ENCODE data around the gene RECK.
"Not testable (repeated sequence)": the region's sequence is repeated elsewhere in the genome, so short reads cannot be mapped to it uniquely, and the experiment has no call there.

The RECK gene

DNA sequence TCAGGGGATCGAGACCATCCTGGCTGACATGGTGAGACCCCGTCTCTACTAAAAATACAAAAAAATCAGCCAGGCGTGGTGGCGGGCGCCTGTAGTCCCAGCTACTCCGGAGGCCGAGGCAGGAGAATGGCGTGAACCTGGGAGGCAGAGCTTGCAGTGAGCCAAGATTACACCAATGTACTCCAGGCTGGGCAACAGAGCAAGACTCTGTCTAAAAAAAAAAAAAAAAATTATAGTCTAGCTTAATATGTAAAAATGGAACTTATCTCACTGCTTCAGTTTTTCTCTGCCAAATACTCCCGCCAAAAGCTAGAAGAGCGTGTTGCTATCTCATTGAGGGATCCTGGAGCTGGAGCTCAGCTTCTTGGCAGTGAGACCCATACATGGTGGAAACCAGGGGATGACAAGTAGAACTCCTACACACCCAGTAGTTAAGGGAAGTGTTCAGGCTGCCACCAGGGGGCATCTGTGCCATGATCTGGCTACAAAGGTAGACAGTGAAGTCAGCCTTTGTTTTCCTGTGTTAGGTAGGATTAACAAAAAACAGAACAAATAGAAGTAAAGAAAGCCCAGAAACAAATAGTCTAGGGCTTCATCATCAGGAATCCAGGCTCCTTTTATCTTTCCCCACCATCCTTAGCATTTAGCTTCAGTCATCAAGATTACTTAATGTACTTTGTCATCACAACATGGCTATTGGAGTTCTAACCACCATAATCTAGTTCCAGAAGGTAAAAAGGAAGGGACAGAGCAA is 66.2 kb downstream of the RECK start:
- no peak overlapping the region for H3K4me3 ChIP-seq (ENCODE audit: low read depth, low read length)

DNA sequence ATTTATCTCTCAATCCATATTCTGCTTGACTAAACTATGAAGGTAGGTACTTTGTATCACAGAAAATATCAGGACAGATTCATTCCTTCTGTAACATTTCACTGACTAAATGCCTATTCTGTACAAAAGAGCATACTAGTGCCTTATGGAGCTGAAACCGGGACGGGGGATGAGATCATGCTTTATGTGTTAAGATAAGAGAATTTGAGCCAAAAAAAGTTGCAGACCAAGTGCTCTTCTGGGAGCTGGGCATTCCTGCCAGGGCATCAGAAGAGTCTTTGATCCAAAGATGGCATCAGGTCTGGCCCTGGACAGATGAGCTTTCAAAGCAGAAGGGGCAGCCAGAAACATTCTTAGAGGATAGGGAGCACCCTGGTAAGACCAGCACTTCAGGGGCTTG is 72.4 kb downstream of the RECK start:
- no peak overlapping the region for H3K4me3 ChIP-seq (ENCODE audit: low read depth, low read length)

DNA sequence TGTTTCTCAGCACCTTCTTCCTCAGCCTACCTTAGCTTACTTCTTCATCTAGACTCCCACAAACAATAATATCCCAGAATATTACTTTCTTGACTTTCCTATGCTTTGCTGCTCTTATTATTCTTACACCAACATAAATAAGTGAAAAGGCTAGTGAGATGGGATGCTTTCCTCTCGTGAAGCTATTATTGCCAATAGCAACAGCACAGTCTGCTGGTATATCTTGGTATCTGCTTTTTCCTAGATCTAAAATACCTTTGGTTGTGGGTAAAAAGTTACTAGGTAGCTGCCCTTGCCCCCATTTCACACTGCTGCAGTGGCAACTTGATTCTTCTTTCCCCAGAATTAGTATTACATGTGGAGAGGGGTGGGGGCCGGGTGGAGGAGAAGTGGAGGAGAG is 73.7 kb downstream of the RECK start:
- no peak overlapping the region for H3K4me3 ChIP-seq (ENCODE audit: low read depth, low read length)

DNA sequence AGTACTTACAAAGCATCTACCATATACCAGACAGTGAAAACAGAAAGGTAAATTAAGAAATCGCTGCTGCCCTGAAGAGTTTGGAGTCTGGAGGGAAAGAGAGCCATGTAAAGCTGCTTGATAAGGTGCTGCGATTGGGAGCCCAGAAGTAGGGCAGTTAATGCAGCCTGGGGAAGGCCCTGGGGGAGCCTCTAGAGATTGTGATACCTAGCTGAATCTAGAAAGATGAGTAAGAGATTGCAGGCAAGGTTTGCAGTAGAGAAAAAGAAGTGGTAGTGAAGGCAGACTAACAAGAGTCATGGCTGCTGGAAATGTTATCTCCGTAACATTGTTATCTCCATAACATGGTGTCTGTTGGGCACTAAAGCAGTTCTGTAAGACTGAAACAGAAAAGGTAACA is 75.8 kb downstream of the RECK start:
- H3K4me3 ChIP-seq (ENCODE audit: low read depth, low read length): no peak overlapping the region

DNA sequence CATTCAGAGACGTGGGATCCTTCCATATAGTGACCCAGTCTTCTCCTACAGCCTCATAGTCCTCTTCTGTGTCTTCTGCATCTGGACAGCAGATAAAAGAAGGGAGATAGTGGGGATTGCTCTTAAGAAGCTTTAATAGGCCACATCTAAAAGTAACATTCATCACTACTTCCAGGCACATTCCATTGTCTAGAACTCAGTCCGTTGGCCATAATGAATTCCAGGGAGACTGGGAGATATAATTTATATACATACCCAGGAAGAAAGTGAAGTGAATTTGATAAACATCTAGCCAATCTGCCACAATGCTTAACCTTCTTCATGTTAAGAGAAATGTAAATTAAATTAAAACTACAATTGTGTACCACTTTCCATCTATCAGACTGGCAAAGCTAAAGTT is 77.3 kb downstream of the RECK start:
- H3K4me3 ChIP-seq (ENCODE audit: low read depth, low read length): no peak overlapping the region

DNA sequence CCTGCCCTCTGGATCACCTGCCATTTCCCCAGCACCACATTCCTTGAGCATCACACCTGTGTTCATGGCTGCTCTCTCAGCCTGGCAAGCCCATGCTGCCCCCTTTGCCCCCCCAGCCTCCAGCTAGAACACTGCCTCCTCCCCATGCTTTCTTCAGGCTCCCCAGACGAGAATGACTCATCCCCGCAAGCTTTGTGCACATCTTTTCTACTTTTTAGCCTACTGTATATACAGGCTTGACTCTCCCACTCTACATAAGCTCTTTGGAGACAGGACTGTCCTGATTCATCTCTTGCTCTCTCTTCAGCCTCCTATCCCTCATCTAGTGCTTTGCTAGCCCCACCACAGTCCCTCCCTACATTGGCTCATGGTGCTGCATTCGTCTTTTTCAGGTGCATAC is 79.9 kb downstream of the RECK start:
- no peak overlapping the region for H3K4me3 ChIP-seq (ENCODE audit: low read depth, low read length)

DNA sequence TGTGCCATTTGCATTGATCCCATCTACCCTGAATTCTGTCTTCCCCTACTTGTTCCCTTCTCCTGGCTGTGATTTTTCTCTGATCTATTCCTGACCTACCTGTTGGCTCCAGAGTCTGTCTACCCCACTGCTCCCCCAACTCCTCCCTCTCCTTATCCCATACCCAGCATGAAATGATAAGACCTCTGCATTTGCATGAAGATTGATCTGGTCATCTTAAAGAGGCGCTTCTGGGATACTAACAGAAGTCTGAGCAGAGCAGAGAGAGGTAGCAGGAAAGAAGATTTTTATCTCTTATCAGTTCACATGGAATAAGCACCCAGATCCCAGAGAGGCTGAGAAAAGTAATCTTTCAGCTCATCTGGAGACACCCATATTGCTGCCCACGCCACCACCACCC is 81.5 kb downstream of the RECK start:
- H3K4me3 ChIP-seq (ENCODE audit: low read depth, low read length): no peak overlapping the region

DNA sequence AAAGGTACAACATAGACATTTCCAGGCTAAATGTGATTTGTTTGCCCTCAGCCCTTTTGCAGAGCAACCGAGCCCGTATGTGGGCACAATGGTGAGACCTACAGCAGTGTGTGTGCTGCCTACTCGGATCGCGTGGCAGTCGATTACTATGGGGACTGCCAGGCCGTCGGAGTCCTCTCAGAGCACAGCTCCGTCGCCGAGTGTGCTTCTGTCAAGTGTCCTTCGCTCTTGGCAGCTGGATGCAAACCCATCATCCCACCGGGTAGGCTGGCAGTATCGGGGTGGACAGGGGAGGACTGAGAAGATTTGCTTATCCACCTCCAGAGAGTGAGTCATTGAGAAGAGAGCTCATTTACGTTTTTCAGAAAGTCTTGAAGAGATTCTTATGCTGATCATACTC is 82.0 kb downstream of the RECK start:
- no peak overlapping the region for H3K4me3 ChIP-seq (ENCODE audit: low read depth, low read length)

DNA sequence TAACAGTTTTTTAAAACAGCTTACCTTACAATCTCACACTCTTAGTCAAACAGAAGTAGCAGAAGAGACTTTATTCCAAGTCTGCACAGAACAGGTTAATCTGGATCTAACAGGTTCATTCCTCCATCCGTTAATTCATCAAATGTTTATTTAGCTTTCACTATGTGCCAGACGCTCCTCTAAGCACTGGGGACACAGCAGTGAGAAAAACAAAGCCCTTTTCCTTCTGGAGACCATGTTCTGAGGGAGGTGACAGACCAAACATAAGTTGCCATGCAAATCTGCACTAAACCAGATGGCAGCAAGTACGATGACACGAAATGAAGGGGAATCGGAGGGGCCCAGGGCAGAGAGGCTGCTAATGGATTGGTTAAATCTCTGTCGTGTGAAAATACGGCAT is 82.8 kb downstream of the RECK start:
- H3K4me3 ChIP-seq (ENCODE audit: low read depth, low read length): no peak overlapping the region

DNA sequence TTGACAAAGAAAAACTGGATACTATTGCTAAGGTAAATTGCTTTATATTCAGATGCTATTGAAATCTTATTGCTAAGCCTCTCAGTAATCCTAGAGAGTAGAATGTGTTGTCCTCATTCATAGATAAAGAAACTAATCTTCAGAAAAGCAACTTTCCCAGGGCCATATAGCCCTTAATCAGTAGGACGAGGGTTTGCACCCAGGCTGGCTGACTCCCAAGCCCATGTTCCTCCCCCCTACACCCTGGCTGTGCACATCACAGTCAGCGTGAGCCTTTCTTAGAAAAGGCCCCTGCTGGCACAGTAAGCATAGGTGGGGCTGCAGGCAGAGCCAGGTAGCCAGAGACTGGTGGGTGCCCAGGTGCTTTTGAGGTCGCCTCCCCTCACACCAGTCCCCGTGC is 84.0 kb downstream of the RECK start:
- no peak overlapping the region for H3K4me3 ChIP-seq (ENCODE audit: low read depth, low read length)

DNA sequence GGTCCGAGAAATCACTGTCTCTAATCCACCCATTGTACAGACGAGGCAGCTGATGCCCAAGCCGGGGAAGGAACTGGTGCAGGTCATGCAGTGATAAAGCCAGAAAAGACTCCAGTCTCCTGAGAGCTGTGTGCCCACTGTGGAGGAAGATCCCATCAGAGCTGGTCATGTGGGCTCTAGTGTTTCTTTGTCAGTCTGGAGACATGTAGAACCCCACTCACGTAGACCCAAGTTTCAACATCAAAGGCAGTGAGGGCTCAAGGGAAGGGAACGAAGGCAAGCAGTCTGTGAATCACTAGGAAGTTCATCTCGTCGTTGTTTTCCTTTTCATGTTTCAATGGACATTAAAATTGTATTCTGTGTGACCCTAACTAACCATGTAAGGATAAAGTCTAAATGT is 85.3 kb downstream of the RECK start:
- H3K4me3 ChIP-seq (ENCODE audit: low read depth, low read length): no peak overlapping the region

DNA sequence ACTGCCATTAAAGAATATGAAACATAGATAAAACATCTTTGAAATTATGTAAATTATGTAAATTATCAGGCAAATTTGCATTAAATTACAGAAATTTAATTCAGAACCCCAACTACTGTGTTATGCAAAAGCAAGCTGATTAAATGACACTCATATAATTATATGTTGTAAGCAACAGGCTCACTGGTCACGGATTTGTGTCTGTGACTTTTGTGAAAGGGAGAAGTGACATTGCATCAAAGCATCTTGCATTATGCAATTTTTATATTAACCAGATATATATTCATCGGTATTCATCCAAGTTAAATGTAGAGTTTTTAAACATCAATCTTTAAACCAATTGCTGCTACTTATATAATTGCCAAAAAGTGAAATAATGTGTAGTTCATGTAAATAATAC is 86.8 kb downstream of the RECK start:
- H3K4me3 ChIP-seq (ENCODE audit: low read depth, low read length): no peak overlapping the region

DNA sequence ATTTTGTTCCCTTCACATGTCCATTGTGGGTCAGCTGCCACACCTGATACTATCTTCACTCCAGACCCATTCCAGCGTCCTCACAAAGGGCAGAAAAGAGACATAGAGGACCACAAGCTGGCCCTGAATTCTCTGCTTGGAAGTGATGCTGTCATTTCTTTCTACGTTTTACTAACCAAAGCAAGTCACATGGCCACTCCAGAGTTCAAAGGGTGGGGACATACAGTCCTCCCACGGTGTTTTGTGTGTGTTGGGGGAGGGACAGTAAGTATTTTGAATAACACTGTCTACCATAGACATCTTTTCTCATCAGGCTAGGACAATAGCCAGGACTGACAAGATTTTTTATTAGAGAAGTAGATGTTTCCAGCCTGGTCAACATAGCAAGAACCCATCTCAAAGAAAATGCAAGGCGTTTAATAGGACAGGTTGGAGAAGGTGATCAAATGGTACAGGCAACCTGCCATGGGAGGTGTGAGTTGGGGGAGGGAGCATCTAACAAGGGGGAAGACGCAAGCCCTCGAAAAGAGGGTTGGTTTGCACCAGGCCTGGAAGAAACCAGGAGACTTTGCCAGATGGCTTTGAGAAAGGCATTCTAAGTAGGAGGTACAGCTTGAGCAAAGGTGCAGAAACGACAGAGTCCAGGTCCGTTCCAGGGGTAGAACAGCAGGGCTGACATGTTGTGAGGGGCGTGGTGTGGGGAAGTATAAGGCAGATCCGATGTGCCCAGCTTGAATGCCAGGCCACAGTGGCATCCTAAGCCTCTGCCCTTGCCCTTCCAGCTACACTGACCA is 88.5 kb downstream of the RECK start:
- H3K4me3 ChIP-seq (ENCODE audit: low read depth, low read length): no peak overlapping the region

DNA sequence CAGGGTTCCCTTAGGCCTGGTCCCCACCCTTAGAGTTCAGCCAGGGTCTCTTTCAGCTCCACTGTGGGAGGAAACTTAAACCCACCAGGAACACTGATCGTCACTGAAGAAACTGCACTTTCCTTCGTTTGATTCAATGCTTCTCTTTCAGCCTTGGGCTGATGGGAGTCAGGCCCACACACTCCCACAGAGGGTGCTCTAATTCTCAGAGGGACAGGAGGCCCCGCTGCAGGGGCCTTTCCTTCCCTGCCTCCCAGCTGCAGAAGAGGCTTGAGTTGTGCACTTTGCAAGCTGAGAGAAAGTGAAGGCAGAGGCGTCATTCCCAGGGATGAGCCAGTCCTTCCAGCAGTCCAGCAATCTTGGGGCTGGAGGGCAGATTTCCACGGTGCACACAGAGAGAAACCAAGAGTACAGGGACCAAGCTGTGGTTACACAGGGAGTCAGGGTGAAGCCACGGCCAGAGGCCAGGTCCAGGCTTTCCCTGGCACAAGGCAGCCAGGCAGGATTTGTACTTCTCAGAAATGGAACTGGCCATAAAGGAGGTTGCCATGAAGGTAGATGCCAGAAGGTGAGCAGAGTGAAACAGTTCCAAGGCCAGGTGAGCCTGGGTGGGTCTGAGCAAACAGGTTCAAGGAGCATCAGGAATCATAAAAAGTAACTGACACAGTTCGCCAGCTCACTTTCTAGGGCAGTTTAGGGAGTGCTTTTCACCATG is 89.5 kb downstream of the RECK start:
- no peak overlapping the region for H3K4me3 ChIP-seq (ENCODE audit: low read depth, low read length)

DNA sequence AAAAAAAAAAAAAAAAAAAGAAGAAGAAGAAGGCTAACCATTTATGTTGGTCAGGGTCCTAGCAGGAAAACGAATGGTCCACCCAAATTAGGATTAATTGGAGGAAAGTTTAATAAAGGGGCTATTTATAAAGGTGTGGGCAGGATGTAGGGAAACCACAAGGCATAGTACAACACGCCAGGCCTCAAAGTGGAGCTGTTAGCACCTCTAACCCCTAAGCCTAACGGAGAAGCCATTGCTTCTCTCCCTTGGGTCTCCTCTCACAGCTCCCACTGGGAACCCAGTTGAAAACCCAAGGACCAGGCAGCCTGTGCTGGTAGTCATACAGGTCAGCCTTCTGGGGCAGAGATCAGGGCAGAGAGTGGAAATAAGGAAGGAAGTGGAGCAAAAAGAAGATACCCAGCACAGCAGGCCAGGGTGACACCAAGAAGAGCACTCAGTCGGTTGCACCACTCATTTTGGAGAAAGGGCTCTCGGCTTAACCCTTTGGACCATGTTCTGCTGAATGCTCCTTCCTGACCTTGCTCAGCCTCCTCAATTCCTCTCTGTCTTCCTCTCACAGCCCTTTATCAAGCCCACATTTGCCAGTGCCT is 91.0 kb downstream of the RECK start:
- H3K4me3 ChIP-seq (ENCODE audit: low read depth, low read length): no peak overlapping the region

DNA sequence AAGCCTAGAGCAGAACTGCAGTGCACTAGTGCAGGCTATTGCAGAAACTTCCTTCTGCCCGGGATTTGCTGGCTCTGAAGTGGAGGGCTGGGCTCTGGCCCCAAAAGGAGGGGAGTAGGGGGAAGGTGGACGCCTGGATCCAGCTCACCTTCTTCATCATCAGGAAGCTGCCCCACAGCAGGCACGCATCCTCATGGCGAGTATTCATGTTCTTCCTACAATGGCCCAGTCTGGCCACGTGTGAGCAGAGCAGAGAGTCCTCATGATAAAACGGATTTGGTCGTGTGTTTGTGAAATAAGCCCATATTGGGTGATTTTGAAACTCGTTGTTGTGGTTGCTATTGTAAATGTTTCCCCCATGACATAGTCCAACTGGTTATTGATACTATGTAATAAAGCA is 91.6 kb downstream of the RECK start:
- H3K4me3 ChIP-seq (ENCODE audit: low read depth, low read length): no peak overlapping the region

DNA sequence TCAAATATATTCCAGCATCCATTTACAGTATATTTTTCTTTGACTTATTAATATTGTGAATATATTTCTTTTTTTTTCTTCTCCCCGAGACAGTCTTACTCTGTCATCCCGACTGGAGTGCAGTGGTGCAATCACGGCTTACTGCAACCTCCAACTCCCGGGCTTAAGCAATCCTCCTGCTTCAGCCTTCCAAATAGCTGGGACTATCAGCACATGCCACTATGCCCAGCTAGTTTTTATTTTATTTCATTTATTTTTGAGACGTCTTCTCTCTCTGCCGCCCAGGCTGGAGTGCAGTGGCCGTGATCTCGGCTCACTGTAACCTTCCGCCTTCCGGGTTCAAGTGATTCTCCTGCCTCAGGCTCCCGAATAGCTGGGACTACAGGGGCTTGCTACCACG is 92.4 kb downstream of the RECK start:
- no peak overlapping the region for H3K4me3 ChIP-seq (ENCODE audit: low read depth, low read length)

DNA sequence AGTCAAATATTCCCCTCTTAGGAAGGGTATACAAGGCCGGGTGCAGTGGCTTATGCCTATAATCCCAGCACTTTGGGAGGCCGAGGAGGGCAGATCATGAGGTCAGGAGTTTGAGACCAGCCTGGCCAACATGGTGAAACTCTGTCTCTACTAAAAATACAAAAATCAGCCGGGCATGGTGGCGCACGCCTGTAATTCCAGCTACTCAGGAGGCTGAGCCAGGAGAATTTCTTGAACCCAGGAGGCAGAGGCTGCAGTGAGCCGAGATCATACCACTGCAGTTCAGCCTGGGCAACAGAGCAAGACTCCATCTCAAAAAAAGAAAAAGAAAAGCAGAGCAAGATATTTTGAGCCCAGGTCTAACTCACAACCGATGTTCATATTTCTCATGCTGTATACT is 95.0 kb downstream of the RECK start:
- H3K4me3 ChIP-seq (ENCODE audit: low read depth, low read length): not testable (repeated sequence)

DNA sequence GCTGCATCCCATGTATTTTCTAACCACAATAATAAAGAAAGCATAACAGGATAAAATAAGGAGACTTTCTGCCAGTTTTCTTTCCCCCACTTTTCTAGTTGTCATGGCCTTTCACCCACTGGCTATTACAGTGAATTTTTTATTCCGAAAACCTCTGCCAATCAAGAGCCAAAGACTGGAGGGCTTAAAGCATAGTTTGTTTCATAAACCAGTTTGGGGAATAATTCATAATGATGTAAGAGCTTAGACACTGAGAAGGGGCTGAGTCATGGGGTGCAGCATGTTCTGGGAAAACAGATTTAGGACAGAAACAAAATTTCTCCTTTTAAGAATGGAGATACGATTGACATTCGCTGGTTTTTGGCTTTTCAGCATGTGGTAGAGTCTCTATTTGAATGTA is 95.4 kb downstream of the RECK start:
- no peak overlapping the region for H3K4me3 ChIP-seq (ENCODE audit: low read depth, low read length)

DNA sequence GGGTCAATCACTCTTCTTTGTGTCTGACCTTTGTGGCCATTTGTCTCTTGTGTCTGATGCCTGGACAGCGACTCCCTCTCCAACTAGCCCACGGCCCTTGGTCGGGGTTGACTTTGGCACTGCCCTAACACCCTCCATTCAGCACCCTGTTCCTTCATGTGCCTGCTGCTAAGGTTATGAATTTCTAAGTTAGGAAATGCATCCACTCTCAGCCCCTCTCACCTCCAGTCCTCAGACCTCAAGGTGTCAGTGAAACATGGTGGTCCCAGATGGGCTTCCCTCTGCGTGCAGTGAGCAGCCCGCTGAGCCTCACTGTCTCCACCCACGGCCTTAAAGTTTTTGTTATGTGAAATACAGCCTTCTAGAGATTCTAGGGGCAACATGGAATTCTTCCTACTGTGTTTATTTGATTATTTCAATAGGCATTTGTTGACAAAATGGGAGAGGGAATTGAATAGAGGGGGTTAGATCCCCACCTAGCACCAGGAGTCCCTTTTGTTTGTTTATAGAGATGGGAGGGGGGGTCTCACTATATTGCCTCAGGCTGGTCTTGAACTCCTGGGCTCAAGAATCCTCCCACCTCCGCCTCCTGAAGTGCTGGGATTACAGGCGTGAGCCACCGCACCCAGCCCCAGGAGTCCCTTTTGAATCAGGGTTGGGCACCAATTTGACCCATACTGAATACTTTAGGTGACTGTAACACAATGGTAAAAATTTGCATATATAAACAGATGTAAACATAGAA is 98.2 kb downstream of the RECK start:
- no peak overlapping the region for H3K4me3 ChIP-seq (ENCODE audit: low read depth, low read length)

DNA sequence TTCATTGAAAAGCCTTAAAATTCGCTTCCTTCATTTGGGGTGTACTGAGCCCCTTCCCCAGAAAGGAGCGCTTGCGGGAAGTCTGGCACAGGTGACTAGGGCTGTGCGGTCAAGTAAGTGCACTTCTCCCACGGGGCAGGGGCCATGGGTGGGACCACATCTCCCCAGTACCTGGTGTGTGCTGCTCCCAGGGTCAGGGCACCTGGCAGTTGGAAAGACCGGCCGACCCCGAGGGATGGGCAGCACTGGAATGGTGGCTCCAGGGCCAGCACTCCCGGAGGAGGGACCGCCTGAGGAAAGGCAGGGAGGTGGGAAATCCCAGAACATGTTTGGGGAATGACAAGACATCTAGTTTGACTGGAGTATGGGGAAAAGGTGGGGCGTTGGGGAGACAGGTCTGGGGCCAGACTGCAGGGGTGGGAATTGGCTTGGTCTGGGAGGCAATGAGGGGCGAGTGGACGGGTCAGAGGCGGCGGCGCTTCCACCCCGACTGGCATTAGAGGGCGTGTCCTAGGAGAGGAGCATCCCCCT is 99.1 kb downstream of the RECK start:
- H3K4me3 ChIP-seq (ENCODE audit: low read depth, low read length): peak overlapping the region; percentile 69
